HG03139 (cell line): Measurements from ENCODE around the gene HDAC3.
"Not testable (repeated sequence)": the region's sequence is repeated elsewhere in the genome, so short reads cannot be mapped to it uniquely, and the experiment has no call there.

Experiments used
- ATAC-seq: cut with Tn5 transposase; IDR thresholded peaks from one replicate; pipeline ENCODE4 v1.9.1; 2021; ENCODE audit not compliant: unreplicated experiment

Gene HDAC3

GRCh38 chr5:141636106-141636412, 590 bp downstream of the HDAC3 start:
- ATAC-seq, result no peak

- ATAC-seq, result no peak
Measured at GRCh38 chr5:141635646-141636045, 1.0 kb downstream of the HDAC3 start.

GRCh38 chr5:141634720-141635119, 1.9 kb downstream of the HDAC3 start:
- ATAC-seq, result no peak

DNA sequence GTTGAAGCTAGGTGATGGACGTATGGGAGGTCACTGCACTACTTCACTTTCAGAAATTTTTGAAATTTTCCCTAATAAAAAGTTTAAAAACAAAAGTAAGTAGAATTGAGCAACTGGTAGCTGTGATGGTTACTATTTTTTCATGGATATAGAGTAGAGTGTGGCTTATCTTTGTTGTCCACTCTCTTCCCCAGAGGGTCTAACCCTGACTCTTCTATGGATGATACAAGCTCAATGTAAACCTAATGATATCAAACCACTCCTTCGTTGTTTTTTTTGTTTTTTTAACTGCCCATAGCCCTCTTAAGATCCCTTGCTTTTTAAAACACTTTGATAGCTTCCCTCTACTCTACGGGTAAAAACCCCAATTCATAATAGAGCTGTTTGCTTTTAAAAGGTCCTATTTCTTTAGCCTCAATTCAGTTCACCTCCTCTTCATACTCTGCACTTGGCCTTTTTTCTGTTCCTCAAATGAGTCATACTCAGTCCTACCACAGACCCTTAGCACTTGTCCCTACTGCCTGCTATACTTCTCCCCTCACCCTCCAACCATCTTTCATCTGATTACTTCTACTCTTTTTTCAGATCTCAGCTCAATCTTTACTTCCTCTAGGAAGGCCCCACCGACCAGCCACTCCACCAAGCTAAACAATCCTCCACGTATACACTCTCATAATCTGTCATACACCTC, 2.6 kb downstream of the HDAC3 start:
- ATAC-seq, result peak; percentile 49

- no peak for ATAC-seq
Measured at GRCh38 chr5:141632650-141633049, 4.0 kb downstream of the HDAC3 start.

DNA sequence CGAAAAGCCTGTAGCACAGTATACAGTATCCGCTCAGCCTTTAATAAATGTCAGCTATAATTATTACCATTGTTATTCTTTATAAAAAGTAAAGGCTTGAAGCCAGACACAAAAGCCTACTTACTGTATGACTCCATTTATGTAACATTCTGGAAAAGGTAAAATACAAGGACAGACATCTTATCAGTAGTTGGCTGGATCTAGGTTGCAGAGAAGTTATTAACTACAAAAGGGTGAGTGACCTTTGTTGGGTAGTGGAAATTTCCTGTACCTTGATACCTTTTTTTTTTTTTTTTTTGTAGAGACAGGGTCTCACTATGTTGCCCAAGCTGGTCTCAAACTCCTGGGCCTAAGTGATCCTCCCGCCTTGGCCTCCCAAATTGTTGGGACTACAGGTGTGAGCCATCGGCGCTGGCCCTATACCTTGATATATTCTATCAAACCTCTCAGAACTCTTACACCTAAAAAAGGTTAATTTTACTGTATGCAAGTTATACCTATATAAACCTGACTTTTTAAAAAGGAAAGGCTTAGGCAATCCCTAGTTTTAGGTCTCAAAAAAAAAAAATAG, 6.0 kb downstream of the HDAC3 start:
- no peak for ATAC-seq

- no peak for ATAC-seq
Measured at GRCh38 chr5:141628175-141628788, 8.4 kb downstream of the HDAC3 start.

DNA sequence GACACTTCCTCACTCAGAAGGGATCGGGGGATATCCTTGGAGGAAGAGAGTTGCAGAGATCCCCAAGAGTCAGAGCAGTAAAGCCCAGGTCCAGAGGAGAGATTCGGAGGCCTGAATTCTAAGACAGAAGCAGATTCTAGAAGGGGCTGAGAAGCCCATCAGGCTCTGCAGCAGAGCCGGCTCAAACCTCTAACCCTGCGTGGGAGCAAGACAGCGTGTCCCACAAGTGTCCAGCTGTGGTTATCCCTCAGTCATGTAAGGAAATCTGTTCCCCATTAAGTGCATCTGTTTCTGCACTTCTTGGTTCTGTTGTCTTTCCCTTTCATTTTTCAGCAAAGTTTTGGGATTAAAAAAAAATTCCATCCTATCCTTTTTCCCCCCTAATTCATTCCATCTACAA, 13.0 kb downstream of the HDAC3 start:
- ATAC-seq, result no peak

- ATAC-seq, result peak; percentile 38
Measured at GRCh38 chr5:141623186-141623585, 13.5 kb downstream of the HDAC3 start.

- peak; percentile 83 for ATAC-seq
Measured at GRCh38 chr5:141618804-141619554, 17.7 kb downstream of the HDAC3 start, which contains the start of gene DIAPH1. TSS of gene DIAPH1 (minus strand) at chr5:141619000. CDS start at chr5:141618914, 86 bp downstream.

DNA sequence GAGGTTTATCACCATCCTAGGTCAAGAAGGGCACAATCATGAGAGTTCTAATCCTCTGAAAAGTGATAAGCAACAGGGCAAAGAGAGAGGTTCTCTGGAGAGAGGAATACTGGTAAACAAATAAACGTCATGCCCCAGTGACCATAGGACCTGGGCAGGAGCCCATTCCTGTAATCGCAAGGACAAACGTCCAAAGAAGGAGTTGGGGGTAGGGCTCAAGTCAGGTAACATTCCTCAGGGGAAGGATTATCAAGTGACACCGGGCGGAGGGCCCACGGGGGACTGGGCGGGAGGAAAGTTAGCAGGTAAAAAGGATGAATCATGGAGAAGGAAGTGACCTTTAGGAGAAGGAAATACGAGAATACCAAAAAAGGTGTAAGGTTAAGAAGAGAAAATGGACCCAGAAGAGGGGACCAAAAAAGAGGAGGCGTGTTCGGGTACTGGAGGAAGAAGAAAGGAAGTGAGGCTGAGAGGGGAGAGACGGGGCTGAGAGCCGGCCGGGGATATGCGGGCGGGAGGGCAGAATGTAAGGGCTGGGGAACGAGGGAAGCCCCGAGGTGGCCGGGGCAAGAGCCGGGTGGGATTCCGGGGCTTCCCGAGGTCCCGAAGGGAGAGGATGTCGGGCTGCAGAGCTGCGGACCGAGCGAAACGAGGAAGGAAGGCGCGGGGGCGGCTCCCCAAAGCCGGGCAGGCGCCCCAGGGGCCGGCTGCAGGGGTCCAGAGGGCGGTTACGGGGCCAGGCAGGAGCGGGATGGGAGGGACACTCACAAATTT, 18.4 kb downstream of the HDAC3 start:
- peak; percentile 22 for ATAC-seq

DNA sequence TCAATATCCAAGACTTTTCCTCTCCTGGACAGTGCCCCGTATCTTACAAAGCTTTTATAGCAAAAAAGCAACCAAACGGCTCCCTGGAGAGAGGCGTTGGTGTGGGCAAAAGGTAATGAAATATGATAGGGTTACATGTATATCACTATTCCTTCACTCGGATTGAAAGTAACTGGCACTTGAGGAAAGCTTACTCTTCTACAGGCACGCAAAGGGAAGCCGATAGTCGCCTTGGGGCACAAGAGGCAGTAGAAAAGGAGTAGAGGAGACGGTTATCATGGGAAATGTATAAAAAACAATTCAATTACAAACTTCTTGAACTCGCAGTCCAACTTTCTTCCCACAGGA, 19.0 kb downstream of the HDAC3 start:
- no peak for ATAC-seq

DNA sequence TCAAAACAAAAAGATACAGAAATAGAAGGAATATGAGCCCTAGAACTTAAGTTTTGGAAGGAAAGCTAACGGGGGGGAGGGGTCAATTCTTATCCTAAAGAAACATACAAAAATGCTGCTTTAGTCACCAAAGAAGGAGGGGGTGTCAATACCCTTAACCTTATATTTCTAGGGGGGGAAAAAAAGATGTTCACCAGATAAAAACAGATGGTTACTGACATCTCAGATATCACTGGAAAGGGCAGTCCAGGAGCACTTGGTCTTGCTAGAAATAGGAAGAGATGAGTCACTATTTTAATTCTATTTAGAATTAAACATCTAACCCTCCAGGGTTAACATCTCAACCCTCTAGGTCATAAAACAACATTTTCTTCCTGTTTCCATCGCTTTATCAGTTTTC, 19.5 kb downstream of the HDAC3 start:
- no peak for ATAC-seq

- ATAC-seq, result no peak
Measured at GRCh38 chr5:141615991-141616720, 20.5 kb downstream of the HDAC3 start.

DNA sequence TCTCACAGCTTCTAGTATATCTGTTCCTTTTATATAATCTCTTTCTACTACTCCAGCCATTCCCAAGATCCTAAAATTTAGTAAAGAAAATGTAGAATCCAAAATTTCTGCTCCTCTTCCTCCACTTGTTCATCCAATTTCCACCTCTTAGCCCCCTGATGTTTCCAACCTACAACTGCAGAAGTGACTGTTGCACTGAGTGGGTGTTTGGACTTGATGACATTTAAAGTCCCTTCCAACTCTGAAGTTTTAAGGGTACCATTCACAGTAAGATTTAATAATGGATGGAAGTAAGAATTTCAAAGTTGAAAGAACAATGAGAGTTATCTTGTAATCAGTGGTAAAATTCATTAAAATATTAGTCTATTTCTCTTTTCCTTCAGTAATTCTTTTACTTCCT, 23.3 kb downstream of the HDAC3 start:
- no peak for ATAC-seq

- ATAC-seq, result no peak
Measured at GRCh38 chr5:141611289-141611688, 25.4 kb downstream of the HDAC3 start.

- ATAC-seq, result not testable (repeated sequence)
Measured at GRCh38 chr5:141609921-141610320, 26.7 kb downstream of the HDAC3 start.

- ATAC-seq, result no peak
Measured at GRCh38 chr5:141609044-141609443, 27.6 kb downstream of the HDAC3 start.

DNA sequence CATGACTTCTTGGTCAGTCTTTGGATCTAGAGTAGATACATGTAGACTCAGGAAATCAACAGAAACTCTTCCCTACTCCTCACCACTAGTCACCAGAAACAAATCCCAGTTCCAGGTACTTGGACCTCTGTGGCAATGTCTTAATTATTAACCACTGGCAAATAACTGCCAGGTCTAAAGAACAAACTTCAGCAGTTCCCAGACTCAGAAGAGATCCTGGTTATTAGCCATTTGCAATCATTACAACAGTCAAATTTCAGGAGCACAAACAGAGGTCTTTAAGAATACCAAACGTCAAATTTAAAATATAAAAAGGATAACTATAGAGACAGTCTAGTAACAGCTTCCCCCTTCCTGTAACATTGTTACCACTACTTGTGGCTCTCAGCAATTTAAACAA, 28.1 kb downstream of the HDAC3 start:
- ATAC-seq, result no peak

DNA sequence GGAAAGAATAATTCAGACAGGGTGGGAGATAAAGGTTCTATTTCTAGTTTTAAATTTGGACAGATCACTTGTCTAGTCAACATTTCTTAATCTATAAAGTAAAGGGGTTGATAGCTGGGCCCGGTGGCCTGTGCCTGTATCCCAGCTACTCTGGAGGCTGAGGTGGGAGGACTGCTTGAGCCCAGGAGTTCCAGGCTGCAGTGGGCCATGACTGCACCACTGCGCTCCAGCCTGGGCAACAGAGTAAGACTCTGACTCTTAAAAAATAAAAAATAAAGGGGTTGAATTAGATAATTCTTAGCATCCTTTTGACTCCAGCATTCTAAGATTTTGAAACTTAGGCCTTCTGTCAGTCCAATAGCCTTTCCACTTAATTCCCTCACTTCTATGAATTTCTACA, 28.6 kb downstream of the HDAC3 start:
- no peak for ATAC-seq
